ENCODE results near the gene TTC28. TPM values are rescaled to one million over a fixed set of nuclear protein-coding genes. Genes with fewer than 3 reads are reported as not detected.

Gene TTC28
- total RNA-seq, 1 experiment from 2014 or later = 14.8 TPM

DNA sequence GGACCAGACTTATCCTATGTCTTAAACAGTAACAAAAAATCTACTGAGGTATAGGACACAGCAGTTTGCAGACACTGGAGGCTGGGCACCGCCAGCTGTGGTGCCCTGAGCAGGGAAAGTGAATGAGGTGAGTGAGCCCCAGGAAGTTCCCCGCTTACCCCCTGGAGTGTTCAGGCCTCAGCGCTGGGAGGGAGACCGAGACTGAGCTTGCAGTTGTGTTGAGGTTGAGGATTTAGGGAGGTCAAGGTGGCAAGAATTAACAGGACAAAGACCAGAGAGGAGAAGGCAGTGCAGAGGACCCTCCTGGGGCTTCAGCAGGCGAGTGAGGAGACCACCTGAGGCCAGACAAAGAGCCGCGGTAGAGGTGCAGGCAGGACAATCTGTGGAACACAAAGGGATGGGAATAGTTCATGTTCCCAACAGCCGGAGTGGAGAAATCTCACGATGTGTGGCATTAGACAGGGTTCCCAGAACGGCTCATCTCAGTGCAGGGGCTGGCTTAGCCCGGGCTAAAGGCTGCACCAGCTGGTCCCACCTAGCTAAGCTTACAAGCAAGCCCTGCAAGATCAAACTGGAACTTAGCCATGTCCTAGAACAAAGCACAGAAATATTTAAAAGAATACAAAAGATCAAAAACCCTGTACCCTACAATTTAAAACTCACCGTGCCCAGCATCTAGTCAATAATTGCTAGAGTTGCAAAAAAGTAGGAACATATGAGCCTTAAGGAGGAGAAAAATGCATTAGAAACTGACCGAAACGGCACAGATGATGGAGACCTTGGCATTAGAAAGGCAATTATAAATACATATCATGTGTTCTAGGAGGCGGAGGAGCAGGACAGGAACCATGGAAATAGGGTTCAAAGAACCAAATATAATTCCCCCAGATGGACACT is 713.2 kb downstream of the TTC28 start:
- no peak for DNase-seq

DNA sequence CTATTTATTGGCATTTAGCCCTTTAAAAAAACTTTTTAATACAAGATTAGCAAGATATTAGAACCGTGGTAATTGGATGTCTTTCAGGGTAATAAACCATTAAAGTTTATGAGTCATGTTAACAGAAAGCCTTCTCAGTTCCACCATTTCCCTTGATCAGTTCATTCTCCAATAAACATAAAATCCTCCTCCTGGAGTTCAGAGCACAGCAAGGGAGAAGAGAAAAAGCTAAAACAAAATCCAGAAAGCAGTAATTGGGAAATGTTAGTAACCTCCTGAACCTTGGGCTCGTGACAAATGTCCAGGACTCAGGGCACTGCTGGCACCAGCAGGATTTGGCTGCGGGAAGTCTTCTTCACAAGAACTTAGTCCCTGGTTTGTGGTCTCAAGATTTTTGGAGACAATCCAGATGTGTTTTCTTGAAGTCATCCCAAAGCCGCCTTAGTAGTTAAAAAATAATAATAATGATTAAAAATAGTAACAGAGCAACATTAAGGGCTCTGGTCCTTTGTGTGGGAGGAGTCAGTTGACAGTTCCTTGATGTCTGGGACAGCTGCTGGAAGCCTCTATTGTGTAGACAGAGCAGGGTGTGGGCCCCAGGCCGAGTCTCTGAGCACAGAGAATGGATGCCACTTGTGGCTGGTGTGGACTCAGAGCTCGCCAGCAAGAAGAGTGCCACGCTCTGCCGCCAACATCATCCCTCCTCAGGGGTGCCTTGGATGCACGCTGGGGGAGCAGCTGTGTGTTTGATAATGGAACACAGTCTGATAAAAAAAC is 717.2 kb downstream of the TTC28 start:
- Histone ChIP-seq H3K36me3 (replicated peaks; ENCODE audit: control insufficient read depth, insufficient read depth, low read length) (no peaks in the 10 kb centered on the region), H3K4me3 (ENCODE audit: insufficient read depth, low read depth, low read length) (no peak overlapping the region), H3K27me3 (ENCODE audit: control insufficient read depth, insufficient read depth, low read length) (no peaks in the 10 kb centered on the region)
- no peak for DNase-seq

More for the DNA sequence above, 713.2 kb downstream of the TTC28 start:
- Histone ChIP-seq H3K36me3 (replicated peaks; ENCODE audit: control insufficient read depth, insufficient read depth, low read length) (no peaks in the 10 kb centered on the region), H3K27me3 (ENCODE audit: control insufficient read depth, insufficient read depth, low read length) (no peaks in the 10 kb centered on the region), H3K4me3 (ENCODE audit: insufficient read depth, low read depth, low read length) (no peak overlapping the region)

DNA sequence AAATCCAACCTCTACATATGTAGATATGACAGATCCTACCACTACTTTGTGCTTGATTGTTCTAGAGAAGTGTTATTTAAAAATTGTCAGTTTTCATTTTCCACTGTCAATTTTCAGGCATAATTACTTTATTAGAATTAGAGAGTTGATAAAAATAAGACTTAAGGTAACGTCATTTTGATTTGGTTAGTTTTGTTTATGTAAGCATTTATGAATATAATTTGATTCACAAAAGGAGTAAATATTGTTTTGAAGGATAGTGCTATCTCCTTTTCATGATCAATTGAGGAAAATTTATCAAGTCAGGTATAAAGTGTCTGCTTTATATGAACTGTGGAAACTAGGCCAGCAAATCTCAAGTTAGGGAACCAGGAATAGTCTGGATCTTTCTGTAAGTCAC is 718.0 kb downstream of the TTC28 start:
- no peak overlapping the region for H3K4me3 ChIP-seq (ENCODE audit: insufficient read depth, low read depth, low read length)
- no peaks in the 10 kb centered on the region for H3K36me3 ChIP-seq (replicated peaks; ENCODE audit: control insufficient read depth, insufficient read depth, low read length)
- H3K27me3 ChIP-seq (ENCODE audit: control insufficient read depth, insufficient read depth, low read length) = no peaks in the 10 kb centered on the region
- DNase-seq = no peak

DNA sequence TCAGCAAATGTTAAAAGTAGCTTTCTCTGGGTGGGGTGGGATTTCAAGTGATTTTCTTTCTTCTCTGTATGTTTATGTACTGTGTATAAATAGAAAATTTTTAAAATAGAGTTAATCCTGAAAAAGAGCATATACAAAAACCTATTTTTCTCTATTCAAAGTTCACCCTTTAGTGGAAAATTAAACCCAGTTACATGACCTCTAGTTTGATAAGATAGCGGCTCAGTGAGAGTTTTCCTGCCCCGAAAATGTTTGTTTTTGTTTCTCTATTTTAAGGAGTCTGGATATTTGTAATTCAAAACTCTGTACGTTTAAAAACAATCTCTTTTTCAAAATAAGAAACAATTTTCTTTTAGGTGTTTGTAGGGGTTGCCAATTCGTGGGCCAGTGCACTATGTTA is 718.5 kb downstream of the TTC28 start:
- Histone ChIP-seq H3K36me3 (replicated peaks; ENCODE audit: control insufficient read depth, insufficient read depth, low read length) (no peaks in the 10 kb centered on the region), H3K4me3 (ENCODE audit: insufficient read depth, low read depth, low read length) (no peak overlapping the region), H3K27me3 (ENCODE audit: control insufficient read depth, insufficient read depth, low read length) (no peaks in the 10 kb centered on the region)
- DNase-seq = no peak

DNA sequence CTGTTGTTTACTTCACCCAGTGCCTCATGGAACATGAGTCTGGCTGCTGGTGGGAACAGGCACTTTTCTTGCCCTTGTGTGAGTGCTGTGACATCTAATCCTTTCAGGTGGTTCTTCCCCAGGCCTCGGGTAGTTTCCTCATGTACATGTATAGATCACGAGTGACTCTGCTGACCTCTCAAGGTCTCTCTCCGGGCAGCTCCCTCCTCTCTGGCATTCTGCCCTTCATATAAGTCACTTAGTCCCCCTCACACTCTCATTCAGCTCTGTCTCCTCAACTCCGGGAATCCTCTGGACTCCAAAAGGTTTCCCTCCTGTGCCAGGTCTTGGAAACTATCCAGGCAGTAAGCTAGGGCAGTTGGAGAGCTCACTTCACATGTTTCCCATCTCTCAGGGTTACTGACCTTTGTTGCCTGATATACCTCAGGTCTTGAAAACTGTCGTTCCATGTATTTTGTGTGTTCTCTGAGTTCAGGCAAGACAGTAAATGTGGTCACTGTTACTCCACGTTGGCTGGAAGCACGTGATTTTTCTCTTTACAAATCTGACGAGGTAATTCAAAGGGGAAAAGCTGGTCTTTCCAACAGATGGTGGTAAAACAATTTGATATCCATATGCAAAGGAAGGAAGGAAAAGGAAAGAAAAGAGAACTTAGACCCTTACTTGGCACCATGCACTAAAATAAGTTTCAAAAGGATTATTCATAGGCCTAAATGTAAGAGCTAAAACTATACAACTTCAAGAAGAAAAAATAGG is 720.1 kb downstream of the TTC28 start:
- Histone ChIP-seq H3K36me3 (replicated peaks; ENCODE audit: control insufficient read depth, insufficient read depth, low read length) (no peaks in the 10 kb centered on the region), H3K27me3 (ENCODE audit: control insufficient read depth, insufficient read depth, low read length) (no peaks in the 10 kb centered on the region), H3K4me3 (ENCODE audit: insufficient read depth, low read depth, low read length) (no peak overlapping the region)
- no peak for DNase-seq

DNA sequence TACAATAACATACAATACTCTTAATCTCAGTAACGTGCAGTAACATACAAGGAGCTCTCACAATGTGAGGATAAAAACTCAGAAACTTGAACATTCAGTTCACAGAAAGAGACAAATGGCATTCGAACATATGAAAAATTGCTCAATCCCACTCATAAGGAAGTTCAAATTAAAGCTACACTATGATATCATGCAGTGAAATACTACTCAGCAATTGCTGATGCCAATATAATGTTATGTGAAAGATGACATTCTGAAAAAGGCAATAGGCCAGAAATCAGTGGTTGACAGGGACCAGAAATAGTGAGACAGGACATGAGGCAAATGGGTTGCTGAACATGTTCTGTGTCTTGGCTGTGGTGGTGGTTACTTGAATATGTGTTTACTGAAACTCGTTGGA is 726.9 kb downstream of the TTC28 start:
- Histone ChIP-seq H3K27me3 (ENCODE audit: control insufficient read depth, insufficient read depth, low read length) (no peaks in the 10 kb centered on the region), H3K36me3 (replicated peaks; ENCODE audit: control insufficient read depth, insufficient read depth, low read length) (no peaks in the 10 kb centered on the region), H3K4me3 (ENCODE audit: insufficient read depth, low read depth, low read length) (no peak overlapping the region)
- no peak for DNase-seq

DNA sequence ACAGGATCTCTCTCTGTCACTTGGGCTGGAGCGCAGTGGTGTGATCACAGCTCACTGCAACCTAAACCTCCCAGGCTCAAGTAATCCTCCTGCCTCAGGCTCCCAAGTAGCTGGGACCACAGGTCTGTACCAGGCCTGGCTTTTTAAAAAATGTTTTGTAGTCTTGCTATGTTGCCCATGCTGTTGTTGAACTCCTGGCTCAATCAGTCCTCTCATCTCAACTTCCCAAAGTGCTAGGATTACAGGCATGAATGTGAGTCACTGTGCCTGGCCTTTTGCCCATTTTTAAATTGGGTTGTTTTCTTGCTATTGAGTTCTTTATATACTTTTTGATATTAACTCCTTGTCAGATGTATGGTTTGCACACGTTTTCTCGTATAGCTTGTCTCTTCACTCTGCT is 727.5 kb downstream of the TTC28 start:
- no peak overlapping the region for H3K4me3 ChIP-seq (ENCODE audit: insufficient read depth, low read depth, low read length)
- H3K27me3 ChIP-seq (ENCODE audit: control insufficient read depth, insufficient read depth, low read length) = no peaks in the 10 kb centered on the region
- no peak for DNase-seq
- no peaks in the 10 kb centered on the region for H3K36me3 ChIP-seq (replicated peaks; ENCODE audit: control insufficient read depth, insufficient read depth, low read length)

DNA sequence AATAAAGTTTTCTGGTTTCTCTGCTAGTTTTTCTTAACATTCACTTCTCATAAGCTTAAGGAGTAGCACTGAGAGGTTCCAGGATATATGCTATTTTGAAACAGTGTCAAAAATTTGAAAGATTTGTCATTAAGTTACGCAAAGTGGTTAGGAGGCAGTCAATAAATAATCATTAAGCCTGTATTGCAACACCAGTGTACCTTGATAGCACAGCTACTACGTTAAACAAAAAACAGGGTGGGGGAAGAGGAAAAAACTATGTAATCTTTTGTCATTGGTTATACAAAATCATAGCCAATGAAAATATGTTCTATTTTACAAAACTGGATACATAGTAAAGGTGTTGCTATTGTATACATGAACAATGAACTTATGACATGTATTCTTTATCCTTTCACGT is 730.2 kb downstream of the TTC28 start:
- DNase-seq = no peak
- Histone ChIP-seq H3K27me3 (ENCODE audit: control insufficient read depth, insufficient read depth, low read length) (no peaks in the 10 kb centered on the region), H3K4me3 (ENCODE audit: insufficient read depth, low read depth, low read length) (no peak overlapping the region), H3K36me3 (replicated peaks; ENCODE audit: control insufficient read depth, insufficient read depth, low read length) (no peaks in the 10 kb centered on the region)

DNA sequence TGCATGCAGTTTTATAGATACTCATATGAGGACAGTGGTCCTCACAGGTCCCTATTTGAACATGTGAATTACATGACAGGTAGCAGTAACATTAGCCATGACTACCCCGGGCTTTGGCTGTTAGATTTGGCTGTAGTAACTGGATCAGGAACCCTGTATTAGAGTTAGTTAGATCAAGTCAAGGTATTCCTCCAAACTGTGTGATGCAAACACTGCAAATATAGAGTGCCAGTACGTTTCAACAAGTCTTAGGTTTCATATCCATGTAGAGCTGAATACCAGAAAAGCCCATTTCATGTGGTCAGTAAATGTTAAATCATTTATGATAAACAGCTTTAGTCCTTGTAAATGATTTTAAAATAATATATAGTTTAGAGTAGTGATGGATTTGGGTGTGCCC is 731.1 kb downstream of the TTC28 start:
- no peak for DNase-seq
- no peaks in the 10 kb centered on the region for H3K36me3 ChIP-seq (replicated peaks; ENCODE audit: control insufficient read depth, insufficient read depth, low read length)
- no peak overlapping the region for H3K4me3 ChIP-seq (ENCODE audit: insufficient read depth, low read depth, low read length)
- no peaks in the 10 kb centered on the region for H3K27me3 ChIP-seq (ENCODE audit: control insufficient read depth, insufficient read depth, low read length)

DNA sequence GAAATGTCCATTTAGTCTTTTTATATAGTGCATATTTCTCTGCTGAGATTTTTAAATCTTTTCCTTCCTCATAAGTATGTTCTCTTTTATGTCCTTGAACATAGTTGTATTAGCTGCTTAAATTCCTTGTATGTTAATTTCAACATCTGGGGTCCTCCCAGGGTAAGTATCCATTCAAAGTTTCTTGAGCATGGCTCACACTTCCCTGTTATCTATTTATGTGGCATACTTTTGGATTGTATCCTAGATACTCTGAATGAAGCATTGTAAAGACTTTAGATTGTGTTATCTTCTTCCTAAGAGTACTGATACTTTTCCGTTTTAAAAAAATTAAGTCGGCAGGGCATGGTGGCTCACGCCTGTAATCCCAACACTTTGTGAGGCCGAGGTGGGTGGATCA is 732.2 kb downstream of the TTC28 start:
- DNase-seq = no peak
- Histone ChIP-seq H3K4me3 (ENCODE audit: insufficient read depth, low read depth, low read length) (no peak overlapping the region), H3K27me3 (ENCODE audit: control insufficient read depth, insufficient read depth, low read length) (no peaks in the 10 kb centered on the region), H3K36me3 (replicated peaks; ENCODE audit: control insufficient read depth, insufficient read depth, low read length) (no peaks in the 10 kb centered on the region)

DNA sequence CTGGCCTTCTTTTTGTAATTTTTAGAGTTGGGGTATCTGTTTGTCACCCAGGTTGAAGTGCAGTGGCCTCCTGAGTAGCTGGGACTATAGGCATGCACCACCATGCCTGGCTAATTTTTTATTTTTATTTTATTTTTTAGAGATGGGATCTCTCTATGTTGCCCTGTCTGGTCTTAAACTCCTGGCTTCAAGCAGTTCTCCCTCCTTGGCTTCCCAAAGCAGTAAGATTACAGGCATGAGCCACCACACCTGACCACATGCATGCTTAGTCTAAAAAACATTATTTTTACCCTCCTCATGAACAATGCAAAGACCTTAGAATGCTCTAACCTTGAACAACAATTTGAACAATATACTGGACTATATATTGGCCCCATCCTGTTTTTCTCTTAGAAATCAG is 738.5 kb downstream of the TTC28 start:
- no peak for DNase-seq
- Histone ChIP-seq H3K36me3 (replicated peaks; ENCODE audit: control insufficient read depth, insufficient read depth, low read length) (no peaks in the 10 kb centered on the region), H3K4me3 (ENCODE audit: insufficient read depth, low read depth, low read length) (no peak overlapping the region), H3K27me3 (ENCODE audit: control insufficient read depth, insufficient read depth, low read length) (no peaks in the 10 kb centered on the region)

DNA sequence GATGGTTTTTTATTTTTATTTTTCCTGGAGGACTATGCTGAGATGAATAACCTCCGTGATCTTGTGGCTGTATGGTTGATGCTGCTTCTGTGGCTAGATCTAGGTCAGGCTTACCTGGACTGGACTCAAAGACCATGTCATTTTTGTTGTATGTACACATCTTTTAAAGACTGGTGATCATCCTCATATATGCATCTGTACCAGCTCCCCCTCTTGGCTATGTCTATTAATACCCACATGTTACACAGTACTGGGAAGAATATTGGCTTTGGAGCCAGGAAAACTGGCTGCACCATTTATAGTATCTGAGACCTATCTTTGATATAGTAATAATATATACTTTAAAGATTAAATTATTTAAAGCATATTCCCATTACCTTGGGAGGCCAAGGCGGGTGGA is 742.2 kb downstream of the TTC28 start:
- Histone ChIP-seq H3K4me3 (ENCODE audit: insufficient read depth, low read depth, low read length) (no peak overlapping the region), H3K36me3 (replicated peaks; ENCODE audit: control insufficient read depth, insufficient read depth, low read length) (no peaks in the 10 kb centered on the region), H3K27me3 (ENCODE audit: control insufficient read depth, insufficient read depth, low read length) (no peaks in the 10 kb centered on the region)
- no peak for DNase-seq

DNA sequence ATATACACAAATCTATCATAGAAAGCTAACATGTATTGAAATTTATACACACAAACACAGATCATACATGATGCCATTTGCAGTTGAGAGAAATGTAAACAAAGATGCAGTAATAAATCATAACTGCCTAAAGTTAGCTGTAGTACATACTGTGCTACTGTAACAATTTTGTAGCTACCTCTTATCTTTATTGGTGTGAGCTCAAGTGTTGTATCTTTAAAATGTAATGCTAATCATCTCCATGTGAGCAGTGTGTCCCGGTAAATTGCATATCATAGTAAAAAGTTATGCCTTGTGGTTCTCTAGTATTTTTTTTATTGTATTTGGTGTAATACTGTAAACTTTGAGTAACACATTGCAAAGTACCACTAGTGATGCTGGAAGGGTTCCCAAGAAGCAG is 743.7 kb downstream of the TTC28 start:
- Histone ChIP-seq H3K4me3 (ENCODE audit: insufficient read depth, low read depth, low read length) (no peak overlapping the region), H3K36me3 (replicated peaks; ENCODE audit: control insufficient read depth, insufficient read depth, low read length) (no peaks in the 10 kb centered on the region), H3K27me3 (ENCODE audit: control insufficient read depth, insufficient read depth, low read length) (no peaks in the 10 kb centered on the region)
- DNase-seq = no peak

DNA sequence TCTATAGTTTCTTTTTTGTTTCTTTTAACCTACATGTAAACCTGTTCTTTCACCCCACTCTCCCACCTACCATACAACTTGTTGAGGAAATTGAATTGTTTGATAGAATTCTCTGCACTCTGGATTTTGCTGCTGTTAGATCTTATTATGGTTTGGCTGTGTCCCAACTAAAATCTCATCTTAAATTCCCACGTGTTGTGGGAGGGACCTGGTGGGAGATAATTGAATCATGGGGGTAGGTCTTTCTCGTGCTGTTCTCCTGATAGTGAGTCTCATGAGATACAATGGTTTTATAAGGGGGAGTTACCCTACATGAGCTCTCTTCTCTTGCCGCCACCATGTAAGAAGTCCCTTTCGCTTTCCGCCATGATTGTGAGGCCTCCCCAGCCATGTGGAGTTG is 745.6 kb downstream of the TTC28 start:
- DNase-seq = no peak
- no peak overlapping the region for H3K4me3 ChIP-seq (ENCODE audit: insufficient read depth, low read depth, low read length)
- no peaks in the 10 kb centered on the region for H3K36me3 ChIP-seq (replicated peaks; ENCODE audit: control insufficient read depth, insufficient read depth, low read length)
- H3K27me3 ChIP-seq (ENCODE audit: control insufficient read depth, insufficient read depth, low read length) = no peaks in the 10 kb centered on the region

All from H7 (cell line).